Jurkat, Clone E6-1 (cell line): Measurements from ENCODE around the gene NEDD4L.
A peak's percentile ranks its signal among the peaks of the same experiment; 100 is the strongest.

Experiments
- DNase-seq: peaks from one replicate; pipeline ENCODE4 v3.0.0-alpha.2; 2011; ENCODE audit warnings: low read depth, low spot score
- H3K4me3 ChIP-seq: 2 replicates; pipeline ENCODE4 v1.5.1; 2011; ENCODE audit warnings: mild to moderate bottlenecking, low read length, control low read depth, moderate library complexity

The NEDD4L gene

GRCh38 chr18:58313491-58314032, 269.5 kb downstream of the NEDD4L start:
- no peak for DNase-seq

GRCh38 chr18:58314284-58314683, 270.3 kb downstream of the NEDD4L start:
- no peak for DNase-seq
- no peak overlapping the region for H3K4me3 ChIP-seq

More at GRCh38 chr18:58313491-58314032, 269.5 kb downstream of the NEDD4L start:
- H3K4me3 ChIP-seq = no peak overlapping the region

GRCh38 chr18:58315041-58315440, 271.0 kb downstream of the NEDD4L start:
- DNase-seq = no peak

GRCh38 chr18:58315739-58316215, 271.8 kb downstream of the NEDD4L start:
- DNase-seq = no peak
- no peak overlapping the region for H3K4me3 ChIP-seq

More at GRCh38 chr18:58315041-58315440, 271.0 kb downstream of the NEDD4L start:
- H3K4me3 ChIP-seq = no peak overlapping the region

- H3K4me3 ChIP-seq = no peak overlapping the region
- no peak for DNase-seq
Measured at GRCh38 chr18:58316396-58317342, 272.6 kb downstream of the NEDD4L start.

- no peak overlapping the region for H3K4me3 ChIP-seq
- DNase-seq = no peak
Measured at GRCh38 chr18:58319719-58320118, 275.7 kb downstream of the NEDD4L start.

GRCh38 chr18:58320907-58321561, 277.0 kb downstream of the NEDD4L start:
- DNase-seq = no peak
- no peak overlapping the region for H3K4me3 ChIP-seq

- peak; percentile 11 for DNase-seq
- no peak overlapping the region for H3K4me3 ChIP-seq
Measured at GRCh38 chr18:58321986-58322385, 278.0 kb downstream of the NEDD4L start.

GRCh38 chr18:58322464-58322863, 278.4 kb downstream of the NEDD4L start:
- no peak for DNase-seq
- H3K4me3 ChIP-seq = no peak overlapping the region

GRCh38 chr18:58323866-58324762, 280.1 kb downstream of the NEDD4L start:
- no peak overlapping the region for H3K4me3 ChIP-seq
- DNase-seq = no peak

- H3K4me3 ChIP-seq = no peak overlapping the region
Measured at GRCh38 chr18:58324824-58325480, 280.9 kb downstream of the NEDD4L start.

GRCh38 chr18:58325494-58325893, 281.5 kb downstream of the NEDD4L start:
- H3K4me3 ChIP-seq = no peak overlapping the region
- no peak for DNase-seq

More at GRCh38 chr18:58324824-58325480, 280.9 kb downstream of the NEDD4L start:
- DNase-seq = no peak

GRCh38 chr18:58334061-58334460, 290.0 kb downstream of the NEDD4L start:
- no peak overlapping the region for H3K4me3 ChIP-seq
- DNase-seq = no peak

GRCh38 chr18:58335223-58335622, 291.2 kb downstream of the NEDD4L start:
- DNase-seq = no peak
- H3K4me3 ChIP-seq = no peak overlapping the region

- no peak for DNase-seq
- H3K4me3 ChIP-seq = no peak overlapping the region
Measured at GRCh38 chr18:58335821-58336220, 291.8 kb downstream of the NEDD4L start.

- DNase-seq = no peak
Measured at GRCh38 chr18:58336605-58337004, 292.6 kb downstream of the NEDD4L start.

GRCh38 chr18:58337285-58337684, 293.3 kb downstream of the NEDD4L start:
- no peak for DNase-seq
- no peak overlapping the region for H3K4me3 ChIP-seq

More at GRCh38 chr18:58336605-58337004, 292.6 kb downstream of the NEDD4L start:
- H3K4me3 ChIP-seq = no peak overlapping the region

GRCh38 chr18:58337686-58338085, 293.7 kb downstream of the NEDD4L start:
- no peak overlapping the region for H3K4me3 ChIP-seq
- no peak for DNase-seq
